ENCODE results near the gene PCDHB12. TPM values are rescaled to one million over a fixed set of nuclear protein-coding genes. Genes with fewer than 3 reads are reported as not detected.

Gene PCDHB12
- 9.3 TPM for total RNA-seq

GRCh38 chr5:141208478-141208877 is at the start of gene PCDHB12:
Gene PCDHB12 (plus strand): TSS chr5:141208719. CDS start chr5:141208908, 189 bp downstream.

GRCh38 chr5:141172381-141173204 is 35.9 kb upstream of the PCDHB12 start, which contains the start of gene PCDHB7:
Gene PCDHB7 (plus strand): TSS chr5:141172644. CDS start chr5:141172836, 192 bp downstream.

GRCh38 chr5:141177577-141178191 is 30.8 kb upstream of the PCDHB12 start, which contains the start of gene PCDHB8:
Gene PCDHB8 (plus strand): TSS chr5:141177790. CDS start chr5:141178035, 245 bp downstream.

GRCh38 chr5:141182248-141182647 is 26.3 kb upstream of the PCDHB12 start, which contains the start of gene PCDHB16:
Gene PCDHB16 (plus strand): TSS chr5:141182387. CDS start chr5:141182560, 173 bp downstream.

GRCh38 chr5:141186897-141187512 is 21.5 kb upstream of the PCDHB12 start, which contains the start of gene PCDHB9:
Gene PCDHB9 (plus strand): TSS chr5:141187161. CDS start chr5:141187319, 158 bp downstream.

GRCh38 chr5:141192110-141192725 is 16.3 kb upstream of the PCDHB12 start, which contains the start of gene PCDHB10:
Gene PCDHB10 (plus strand): TSS chr5:141192353. CDS start chr5:141192553, 200 bp downstream.

GRCh38 chr5:141199359-141200235 is 8.9 kb upstream of the PCDHB12 start, which contains the start of gene PCDHB11:
Gene PCDHB11 (plus strand): TSS chr5:141199627. CDS start chr5:141199775, 148 bp downstream.

GRCh38 chr5:141213656-141214339 is 5.3 kb downstream of the PCDHB12 start, which contains the start of gene PCDHB13:
Gene PCDHB13 (plus strand): TSS chr5:141213919. CDS start chr5:141214124, 205 bp downstream.

GRCh38 chr5:141223112-141223783 is 14.7 kb downstream of the PCDHB12 start, which contains the start of gene PCDHB14:
Gene PCDHB14 (plus strand): TSS chr5:141223343. CDS start chr5:141223506, 163 bp downstream.

GRCh38 chr5:141245250-141245717 is 36.8 kb downstream of the PCDHB12 start, which contains the start of gene PCDHB15:
Gene PCDHB15 (plus strand): TSS chr5:141245395. CDS start chr5:141245579, 184 bp downstream.

Other genes with a start within 250 kb of the PCDHB12 start
- 5.8 TPM for gene PCDHAC2, start 242.2 kb upstream of the PCDHB12 start, total RNA-seq
- 0.18 TPM for gene PCDHB1, start 157.3 kb upstream of the PCDHB12 start, total RNA-seq
- 6.2 TPM for gene PCDHB2, start 114.1 kb upstream of the PCDHB12 start, total RNA-seq
- gene PCDHB3, start 108.2 kb upstream of the PCDHB12 start, total RNA-seq = 5.3 TPM
- 3.8 TPM for gene PCDHB4, start 86.9 kb upstream of the PCDHB12 start, total RNA-seq
- 13.4 TPM for gene PCDHB5, start 73.5 kb upstream of the PCDHB12 start, total RNA-seq
- gene PCDHB6, start 58.7 kb upstream of the PCDHB12 start, total RNA-seq = 2.2 TPM
- 4.4 TPM for gene PCDHB7, start 36.1 kb upstream of the PCDHB12 start, total RNA-seq
- 2.6 TPM for gene PCDHB8, start 30.9 kb upstream of the PCDHB12 start, total RNA-seq
- 7.8 TPM for gene PCDHB16, start 26.3 kb upstream of the PCDHB12 start, total RNA-seq
- gene PCDHB9, start 21.6 kb upstream of the PCDHB12 start, total RNA-seq = 3.3 TPM
- 6.2 TPM for gene PCDHB10, start 16.4 kb upstream of the PCDHB12 start, total RNA-seq
- 8.5 TPM for gene PCDHB11, start 9.1 kb upstream of the PCDHB12 start, total RNA-seq
- gene PCDHB13, start 5.2 kb downstream of the PCDHB12 start, total RNA-seq = 7.9 TPM
- 8.6 TPM for gene PCDHB14, start 14.6 kb downstream of the PCDHB12 start, total RNA-seq
- gene PCDHB15, start 36.7 kb downstream of the PCDHB12 start, total RNA-seq = 11.0 TPM
- 0.35 TPM for gene SLC25A2, start 95.3 kb downstream of the PCDHB12 start, total RNA-seq
- gene TAF7, start 112.1 kb downstream of the PCDHB12 start, total RNA-seq = 76.2 TPM
- gene PCDHGA1, start 121.8 kb downstream of the PCDHB12 start, total RNA-seq = 1.1 TPM
- 10.2 TPM for gene PCDHGA2, start 130.0 kb downstream of the PCDHB12 start, total RNA-seq
- 4.8 TPM for gene PCDHGA3, start 135.1 kb downstream of the PCDHB12 start, total RNA-seq
- gene PCDHGB1, start 141.4 kb downstream of the PCDHB12 start, total RNA-seq = 6.0 TPM
- gene PCDHGA4, start 146.3 kb downstream of the PCDHB12 start, total RNA-seq = 6.4 TPM
- gene PCDHGB2, start 151.3 kb downstream of the PCDHB12 start, total RNA-seq = 8.8 TPM
- 8.7 TPM for gene PCDHGA5, start 155.4 kb downstream of the PCDHB12 start, total RNA-seq
- 7.1 TPM for gene PCDHGB3, start 161.5 kb downstream of the PCDHB12 start, total RNA-seq
- 10.3 TPM for gene PCDHGA6, start 165.2 kb downstream of the PCDHB12 start, total RNA-seq
- 8.0 TPM for gene PCDHGA7, start 174.0 kb downstream of the PCDHB12 start, total RNA-seq
- 14.1 TPM for gene PCDHGB4, start 179.0 kb downstream of the PCDHB12 start, total RNA-seq
- gene PCDHGA8, start 183.9 kb downstream of the PCDHB12 start, total RNA-seq = 6.2 TPM
- gene PCDHGB5, start 189.2 kb downstream of the PCDHB12 start, total RNA-seq = 14.1 TPM
- 9.8 TPM for gene PCDHGA9, start 194.1 kb downstream of the PCDHB12 start, total RNA-seq
- gene PCDHGB6, start 199.3 kb downstream of the PCDHB12 start, total RNA-seq = 12.3 TPM
- 9.1 TPM for gene PCDHGA10, start 204.3 kb downstream of the PCDHB12 start, total RNA-seq
- 15.8 TPM for gene PCDHGB7, start 209.0 kb downstream of the PCDHB12 start, total RNA-seq
- 10.0 TPM for gene PCDHGA11, start 212.3 kb downstream of the PCDHB12 start, total RNA-seq
- gene PCDHGA12, start 221.8 kb downstream of the PCDHB12 start, total RNA-seq = 10.0 TPM